NT2/D1 (cell line): Measurements from ENCODE around the gene DNAJC5G.

Experiments used
- SUZ12 ChIP-seq: IDR thresholded peaks from 2 replicates; pipeline ENCODE4 v1.6.1; 2011; ENCODE audit not compliant: insufficient read length, insufficient read depth; ENCODE audit errors: extremely low read depth
- YY1 ChIP-seq: IDR thresholded peaks from 2 replicates; pipeline ENCODE4 v1.6.1; 2011; ENCODE audit not compliant: insufficient read length, insufficient read depth

DNA sequence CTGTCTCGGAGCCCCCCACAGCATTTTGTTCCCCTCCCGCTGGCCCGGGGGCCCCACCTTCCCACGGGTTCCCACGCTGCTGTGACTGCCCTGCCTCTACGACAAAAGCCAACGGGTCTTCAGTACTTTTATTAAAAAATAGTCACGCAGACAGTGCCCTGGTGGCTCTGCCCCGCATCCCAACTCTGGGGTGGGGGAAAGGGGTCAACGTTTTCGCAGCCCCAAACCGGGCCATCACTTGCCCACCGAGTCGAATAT is 32.0 kb downstream of the DNAJC5G start:
- TF ChIP-seq SUZ12 (no peak), YY1 (no peak)
